Ovary (tissue), 9 donors: ENCODE data around the gene RABGAP1L. TPM values are rescaled to one million over a fixed set of nuclear protein-coding genes. Genes with fewer than 3 reads are reported as not detected.
"Not testable (repeated sequence)": the region's sequence is repeated elsewhere in the genome, so short reads cannot be mapped to it uniquely, and the experiment has no call there.

Source experiments
- DNase-seq, 5 donors: peaks; one replicate each; pipeline ENCODE4 v3.0.0-alpha.2; 2019 to 2020
- H3K27ac ChIP-seq, 2 donors: fragments of 200-600 bp; one replicate each; pipeline versions ENCODE4 v1.5.1 to v1.8.0; 2019 to 2022
- H3K27me3 ChIP-seq: fragments of 200-600 bp; one replicate; pipeline ENCODE4 v1.8.0; 2022
- H3K36me3 ChIP-seq: fragments of 200-600 bp; sonication (generic); one replicate; pipeline ENCODE4 v1.5.1; 2019
- H3K4me1 ChIP-seq: one replicate; pipeline ENCODE4 v1.8.1; 2013; ENCODE audit warnings: mild to moderate bottlenecking, moderate library complexity; ENCODE audit not compliant: insufficient read depth
- H3K4me3 ChIP-seq: fragments of 200-600 bp; sonication (generic); one replicate; pipeline ENCODE4 v1.5.1; 2017
- H3K9me3 ChIP-seq, 2 donors: fragments of 200-600 bp in 1 of 2; sonication (generic) in 1 of 2; one replicate each; pipeline versions ENCODE4 v1.5.1 to v1.8.1; 2013 to 2019; ENCODE audit warnings: mild to moderate bottlenecking in 1 of 2, moderate library complexity in 1 of 2
- EP300 ChIP-seq: sonication (generic); formaldehyde crosslinking; IDR thresholded peaks from one replicate; pipeline ENCODE4 v1.6.1; 2017; ENCODE audit warnings: antibody characterized with exemption
- POLR2A ChIP-seq: fragments of 450-650 bp; IDR thresholded peaks from one replicate; pipeline ENCODE4 v1.6.1; 2017; ENCODE audit warnings: antibody characterized with exemption, mild to moderate bottlenecking, moderate library complexity
- WGBS, 3 donors: extraction: QIAGEN DNeasy Blood & Tissue Kit in 1 of 3; methylation state at CpG; one replicate each; pipeline versions ENCODE4 v1.1.5 to v1.1.7; 2013 to 2017; 5-methylcytosine and 5-hydroxymethylcytosine counted together
- intact Hi-C, 4 donors: fragments of 100-400 bp; cut with DNase I; formaldehyde crosslinking; loops; one replicate each; pipeline versions ENCODE4 v1.11.0 to v1.15.1; 2022 to 2023
- polyA plus RNA-seq, 2 donors: library from polyadenylated mRNA; stranded (reverse); fragments of 200-250 nt in 1 of 2; fragments of 350-450 nt in 1 of 2; fragmentation: Illumina TruSeq in 1 of 2; extraction: RNeasy Lipid Tissue Mini Kit (QIAGEN cat#74804) in 1 of 2; gene quantifications; one replicate each; pipeline ENCODE4 v1.2.3, GENCODE V29; 2013 to 2014
- small RNA-seq: library from RNA; depleted of rRNA; stranded (forward); fragments of <200 nt; gene quantifications from one replicate; pipeline ENCODE3, GENCODE V24; 2016
- total RNA-seq, 7 donors: library from RNA; depleted of rRNA in 2 of 7; stranded (reverse); fragments of >200 nt in 2 of 7; fragmentation: NEBNext Ultra II Directional in 3 of 7; extraction: Animal tissue kit (Norgen Biotek cat#: 25700) in 3 of 7; gene quantifications; one replicate each; pipeline versions ENCODE4 v1.1.0 to v1.2.4, GENCODE V29; 2016 to 2023
- TF ChIP-seq, protein P1 (sequence below), 3 donors: fragments of 450-650 bp in 2 of 3; fragments of 200-600 bp in 1 of 3; IDR thresholded peaks; one replicate each; pipeline versions ENCODE4 v1.5.1 to v1.8.0; 2016 to 2022; ENCODE audit warnings: antibody characterized with exemption in 3 of 3, mild to moderate bottlenecking in 1 of 3
- donor health status: DM: no; HTN: no; CAD: no; lungs with moderate emphysema.
- donor health status: DM: no; HTN: no; CAD: no.
- donor health status: Bipolar disorder and iron deficiency.
- donor health status: DM: yes; HTN: yes; CAD: no.
- donor health status: DM: no; HTN: no; CAD: no.
- donor health status: DM: yes; HTN: yes; CAD: no.

RABGAP1L gene
- total and polyA plus RNA-seq, 9 donors: 17.1 to 56.5 (median 43.6) TPM

DNA sequence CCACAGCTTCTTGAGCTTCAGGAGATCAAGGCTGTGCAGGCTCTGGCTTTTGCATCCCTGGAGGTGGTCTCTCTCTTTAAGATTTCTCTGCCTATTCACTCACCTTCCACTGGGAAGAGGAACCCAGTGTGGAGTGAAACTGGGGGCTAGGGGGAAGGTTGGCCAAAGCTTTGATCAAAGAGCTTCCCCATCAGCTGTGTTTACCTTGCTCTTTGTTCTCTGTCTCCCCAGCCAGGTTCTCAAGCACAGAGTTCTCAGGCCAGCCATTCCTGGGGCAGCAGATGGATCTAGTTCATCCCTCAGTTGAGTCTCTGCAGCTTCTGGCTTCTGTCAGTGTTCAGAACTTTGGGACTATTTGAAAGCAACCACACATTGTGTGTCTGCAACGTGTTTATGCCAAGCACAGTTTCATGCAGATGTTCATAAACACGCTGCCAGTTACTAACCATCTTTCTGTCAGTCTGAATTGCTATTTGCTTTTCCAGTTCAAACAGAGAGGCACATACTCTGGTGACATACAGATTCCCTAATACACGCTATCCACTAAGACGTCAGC, 881.1 kb downstream of the RABGAP1L start:
- Histone ChIP-seq H3K4me3 (no peak overlapping the region), H3K4me1 (no peaks in the 10 kb centered on the region), H3K9me3 (no peaks in the 10 kb centered on the region), H3K27ac (no peak overlapping the region), H3K27me3 (no peaks in the 10 kb centered on the region), H3K36me3 (no peaks in the 10 kb centered on the region)
- TF ChIP-seq POLR2A (no peak), EP300 (no peak)
- TF ChIP-seq, protein P1, sequence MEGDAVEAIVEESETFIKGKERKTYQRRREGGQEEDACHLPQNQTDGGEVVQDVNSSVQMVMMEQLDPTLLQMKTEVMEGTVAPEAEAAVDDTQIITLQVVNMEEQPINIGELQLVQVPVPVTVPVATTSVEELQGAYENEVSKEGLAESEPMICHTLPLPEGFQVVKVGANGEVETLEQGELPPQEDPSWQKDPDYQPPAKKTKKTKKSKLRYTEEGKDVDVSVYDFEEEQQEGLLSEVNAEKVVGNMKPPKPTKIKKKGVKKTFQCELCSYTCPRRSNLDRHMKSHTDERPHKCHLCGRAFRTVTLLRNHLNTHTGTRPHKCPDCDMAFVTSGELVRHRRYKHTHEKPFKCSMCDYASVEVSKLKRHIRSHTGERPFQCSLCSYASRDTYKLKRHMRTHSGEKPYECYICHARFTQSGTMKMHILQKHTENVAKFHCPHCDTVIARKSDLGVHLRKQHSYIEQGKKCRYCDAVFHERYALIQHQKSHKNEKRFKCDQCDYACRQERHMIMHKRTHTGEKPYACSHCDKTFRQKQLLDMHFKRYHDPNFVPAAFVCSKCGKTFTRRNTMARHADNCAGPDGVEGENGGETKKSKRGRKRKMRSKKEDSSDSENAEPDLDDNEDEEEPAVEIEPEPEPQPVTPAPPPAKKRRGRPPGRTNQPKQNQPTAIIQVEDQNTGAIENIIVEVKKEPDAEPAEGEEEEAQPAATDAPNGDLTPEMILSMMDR (IDR thresholded peaks at IDR 0.05): no peak
- WGBS, 3 donors: 68 to 81% (median 74%) methylated on average over 4 of the region's 4 CpGs
- no peak for DNase-seq
- intact Hi-C loops: no loop called here

DNA sequence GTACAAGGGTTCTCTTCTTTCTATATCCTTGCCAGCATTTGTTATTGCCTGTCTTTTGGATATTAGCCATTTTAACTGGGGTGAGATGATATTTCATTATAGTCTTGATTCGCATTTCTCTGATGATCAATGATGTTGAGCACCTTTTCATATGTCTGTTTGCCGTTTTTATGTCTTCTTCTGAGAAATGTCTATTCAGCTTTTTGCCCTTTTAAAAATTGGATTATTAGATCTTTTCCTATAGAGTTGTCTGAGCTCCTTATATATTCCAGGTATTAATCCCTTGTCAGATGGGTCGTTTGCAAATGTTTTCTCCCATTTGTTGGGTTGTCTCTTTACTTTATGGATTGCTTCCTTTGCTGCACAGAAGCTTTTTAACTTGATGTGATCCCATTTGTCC, 883.3 kb downstream of the RABGAP1L start:
- intact Hi-C loops: no loop called here
- Histone ChIP-seq H3K4me1 (no peaks in the 10 kb centered on the region), H3K27ac (no peak overlapping the region), H3K36me3 (no peaks in the 10 kb centered on the region), H3K27me3 (no peaks in the 10 kb centered on the region), H3K9me3 (no peaks in the 10 kb centered on the region), H3K4me3 (no peak overlapping the region)
- DNase-seq: no peak
- 74 to 82% (median 77%) methylated on average over 3 of the region's 3 CpGs for WGBS, 3 donors
- TF ChIP-seq EP300: no peak
- TF ChIP-seq, protein P1 (IDR thresholded peaks at IDR 0.05): no peak
- TF ChIP-seq POLR2A: no peak

DNA sequence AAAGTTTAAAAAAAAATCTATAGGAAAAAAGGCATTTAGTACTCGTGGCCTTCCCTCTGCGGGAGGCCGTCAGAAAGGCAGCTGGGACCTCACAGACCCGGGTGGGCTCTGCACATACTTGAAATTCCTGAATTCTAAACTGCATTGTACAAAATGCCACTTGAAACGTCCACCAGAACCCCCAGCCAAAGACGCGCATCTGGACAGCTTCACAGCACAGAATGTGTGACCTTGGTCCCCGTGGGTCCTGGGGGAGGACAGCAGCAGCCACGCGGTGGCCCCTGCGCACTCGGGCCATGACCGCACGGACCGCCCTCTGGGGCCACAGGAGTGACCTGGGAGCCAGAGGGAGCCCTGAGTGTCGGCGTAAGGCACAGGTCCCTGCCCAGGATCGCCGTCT, 884.5 kb downstream of the RABGAP1L start:
- H3K9me3 ChIP-seq: no peaks in the 10 kb centered on the region
- H3K4me1 ChIP-seq: no peaks in the 10 kb centered on the region
- DNase-seq: no peak
- 29 to 47% (median 35%) methylated on average over 19 of the region's 19 CpGs for WGBS, 3 donors
- H3K27me3 ChIP-seq: no peaks in the 10 kb centered on the region
- TF ChIP-seq, protein P1 (IDR thresholded peaks at IDR 0.05): no peak
- TF ChIP-seq POLR2A: no peak
- no peak for TF ChIP-seq EP300
- no peak overlapping the region for H3K27ac ChIP-seq
- no peaks in the 10 kb centered on the region for H3K36me3 ChIP-seq
- H3K4me3 ChIP-seq: no peak overlapping the region
- intact Hi-C loops: no loop called here

DNA sequence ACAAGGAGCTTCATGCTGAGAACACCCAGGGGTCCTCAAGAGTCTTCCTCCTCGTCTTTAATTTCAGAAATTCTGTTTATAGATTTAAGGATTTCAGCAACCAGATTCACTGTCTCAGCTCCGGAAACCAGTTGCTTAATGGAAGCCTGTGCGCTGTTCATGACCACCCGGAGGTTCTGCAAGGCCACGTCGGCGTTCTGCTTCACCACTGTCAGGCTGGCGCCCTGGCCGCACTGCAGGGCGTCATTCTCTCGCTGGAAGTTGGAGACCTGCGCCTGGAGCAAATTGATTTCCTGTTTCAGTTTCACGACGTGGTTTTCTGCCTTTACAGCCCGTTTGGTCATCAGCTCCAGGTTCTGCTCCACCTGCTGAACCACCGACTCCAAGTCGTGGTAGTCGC, 885.3 kb downstream of the RABGAP1L start:
- H3K9me3 ChIP-seq, H3K4me3 ChIP-seq, H3K27me3 ChIP-seq, DNase-seq, intact Hi-C loops, H3K36me3 ChIP-seq, H3K4me1 ChIP-seq, H3K27ac ChIP-seq: not testable (repeated sequence)
- 93 to 94% (median 93%) methylated on average over 18 of the region's 18 CpGs for WGBS, 3 donors

Small RNA genes lying within 50 kb of the gene (small RNA-seq; reads per million reads assigned to genes)
- not detected for gene BANF1P4
- gene RF00019: not detected
- not detected for gene RNU6-307P

Other genes with a start within 250 kb of the RABGAP1L start
- 1 to 10 TPM in 2 of 7 donors, under 1 TPM in 1, not detected in 4; 0.40 to 1.6 (median 1.1) TPM for gene SERPINC1, start 242.2 kb upstream of the RABGAP1L start, total RNA-seq
- gene SERPINC1, start 242.2 kb upstream of the RABGAP1L start, polyA plus RNA-seq: under 1 TPM in 1 of 2 donors, not detected in 1; 0.37 TPM
- 10 to 100 TPM; 16.4 to 33.8 (median 31.6) TPM for gene RC3H1, start 137.2 kb upstream of the RABGAP1L start, total RNA-seq
- 1 to 10 TPM; 4.6 to 5.9 TPM for gene RC3H1, start 137.2 kb upstream of the RABGAP1L start, polyA plus RNA-seq